ENCODE data around the gene FHIT.

DNA sequence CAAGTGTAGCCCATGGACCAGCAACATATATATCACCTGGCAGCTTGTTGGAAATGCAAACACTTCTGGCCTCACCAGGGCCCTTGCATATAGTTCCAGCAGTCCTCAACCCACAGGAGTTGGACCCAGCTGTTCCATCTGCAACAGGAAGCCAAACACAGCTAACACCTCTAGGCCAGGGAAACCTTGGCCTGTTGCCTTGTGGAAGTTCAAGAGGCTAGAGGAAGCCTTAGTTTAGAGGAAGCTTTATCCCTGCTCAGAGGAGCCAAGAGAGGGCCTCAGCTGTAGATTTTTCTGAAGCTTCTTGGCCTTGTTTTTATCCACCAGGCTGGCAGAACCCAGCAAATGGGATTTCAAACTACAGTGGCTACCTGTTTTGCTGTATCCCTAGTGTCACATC, 11.4 kb downstream of the FHIT start:
- TF ChIP-seq POLR2A (IDR thresholded peaks at IDR 0.05; ENCODE audit: low read length) (no peak), GATA1 (IDR thresholded peaks at IDR 0.05; ENCODE audit: low read depth, low read length) (no peak)

Measured in erythroblast (primary cell).